Neural cell (in vitro differentiated cells): ENCODE measurements around the gene SLC29A3. TPM values are rescaled to one million over a fixed set of nuclear protein-coding genes. Genes with fewer than 3 reads are reported as not detected.

Source experiments
- polyA plus RNA-seq: library from polyadenylated mRNA; depleted of rRNA; stranded (reverse); fragments of >200 nt; gene quantifications from 2 replicates; pipeline ENCODE4 v1.2.3, GENCODE V29; 2014

The SLC29A3 gene
- polyA plus RNA-seq, 1 donor from 2014 or later: 2.3 TPM

Other genes starting within 250 kb of the SLC29A3 start
- 1.8 and 2.0 TPM in 2 replicates for gene UNC5B, start 106.7 kb upstream of the SLC29A3 start, polyA plus RNA-seq
- 6.6 and 8.7 TPM in 2 replicates for gene CDH23, start 77.7 kb downstream of the SLC29A3 start, polyA plus RNA-seq